Type B pancreatic cell (in vitro differentiated cells): ENCODE measurements around the gene FAM171A1. TPM values are rescaled to one million over a fixed set of nuclear protein-coding genes. Genes with fewer than 3 reads are reported as not detected.
"Not testable (repeated sequence)": the region's sequence is repeated elsewhere in the genome, so short reads cannot be mapped to it uniquely, and the experiment has no call there.

Experiments
- DNase-seq: peaks from one replicate; pipeline ENCODE4 v3.0.0; 2021; ENCODE audit warnings: mixed read lengths; ENCODE audit not compliant: unreplicated experiment; ENCODE audit errors: extremely low spot score
- H3K27ac Mint-ChIP-seq: 2 replicates; pipeline ENCODE4 v1.8.0; 2021; ENCODE audit warnings: mild to moderate bottlenecking, mixed read lengths
- H3K27me3 Mint-ChIP-seq: 2 replicates; pipeline ENCODE4 v1.8.0; 2021; ENCODE audit warnings: mixed read lengths
- H3K36me3 Mint-ChIP-seq: 2 replicates; pipeline ENCODE4 v1.8.0; 2021; ENCODE audit warnings: mixed read lengths
- H3K4me1 Mint-ChIP-seq: one replicate; pipeline ENCODE4 v1.8.0; 2021; ENCODE audit warnings: mixed read lengths; ENCODE audit not compliant: unreplicated experiment
- H3K4me3 Mint-ChIP-seq: 2 replicates; pipeline ENCODE4 v1.8.0; 2021; ENCODE audit warnings: mild to moderate bottlenecking, mixed read lengths
- H3K9me3 Mint-ChIP-seq: 2 replicates; pipeline ENCODE4 v1.8.0; 2021; ENCODE audit warnings: mixed read lengths
- total RNA-seq: library from RNA; stranded (reverse); gene quantifications from 2 replicates; pipeline ENCODE4 v1.2.1, GENCODE V29; 2021; ENCODE audit warnings: low replicate concordance
- TF ChIP-seq, protein P1 (sequence below): fragments of 200-600 bp; sonication (generic); conservative IDR thresholded peaks from 2 replicates; pipeline ENCODE4 v1.5.0; 2021; ENCODE audit warnings: antibody characterized with exemption, mild to moderate bottlenecking

The FAM171A1 gene
- total RNA-seq, 1 donor from 2014 or later, result 49.3 TPM

DNA sequence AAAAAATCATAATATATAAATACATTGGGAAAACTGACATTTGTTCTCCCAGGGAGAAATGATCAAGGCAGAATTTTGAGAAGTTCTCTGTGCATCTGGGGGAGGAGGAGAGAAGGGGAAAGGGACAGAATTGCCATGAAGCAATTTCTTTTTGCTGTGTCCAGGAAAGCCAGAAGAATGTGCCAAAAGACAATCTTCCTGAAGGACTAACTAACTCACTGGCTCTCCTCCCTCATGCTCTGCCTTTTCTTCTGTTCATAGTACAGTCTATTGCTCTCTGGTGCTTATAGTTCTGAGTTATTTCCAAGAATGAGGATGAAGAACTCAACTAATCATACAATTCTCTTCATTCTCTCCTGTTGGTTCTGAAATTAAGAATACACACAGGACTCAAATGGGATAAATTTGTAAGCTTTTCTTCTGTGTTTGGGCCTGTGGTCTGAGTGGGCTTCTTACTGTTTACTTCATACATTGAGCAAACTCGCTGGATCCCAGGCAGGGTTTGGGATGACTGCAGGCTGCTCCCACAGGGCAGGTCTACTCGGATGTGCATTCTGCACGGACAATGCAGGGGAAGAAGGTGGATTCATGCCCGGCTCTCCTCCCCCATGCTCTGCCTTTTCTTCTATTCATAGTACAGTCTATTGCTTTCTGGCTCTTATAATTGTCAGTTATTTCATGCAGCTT lies 22.2 kb upstream of the FAM171A1 start:
- no peaks in the 10 kb centered on the region for H3K4me1 Mint-ChIP-seq
- no peak for DNase-seq
- TF ChIP-seq, protein P1, sequence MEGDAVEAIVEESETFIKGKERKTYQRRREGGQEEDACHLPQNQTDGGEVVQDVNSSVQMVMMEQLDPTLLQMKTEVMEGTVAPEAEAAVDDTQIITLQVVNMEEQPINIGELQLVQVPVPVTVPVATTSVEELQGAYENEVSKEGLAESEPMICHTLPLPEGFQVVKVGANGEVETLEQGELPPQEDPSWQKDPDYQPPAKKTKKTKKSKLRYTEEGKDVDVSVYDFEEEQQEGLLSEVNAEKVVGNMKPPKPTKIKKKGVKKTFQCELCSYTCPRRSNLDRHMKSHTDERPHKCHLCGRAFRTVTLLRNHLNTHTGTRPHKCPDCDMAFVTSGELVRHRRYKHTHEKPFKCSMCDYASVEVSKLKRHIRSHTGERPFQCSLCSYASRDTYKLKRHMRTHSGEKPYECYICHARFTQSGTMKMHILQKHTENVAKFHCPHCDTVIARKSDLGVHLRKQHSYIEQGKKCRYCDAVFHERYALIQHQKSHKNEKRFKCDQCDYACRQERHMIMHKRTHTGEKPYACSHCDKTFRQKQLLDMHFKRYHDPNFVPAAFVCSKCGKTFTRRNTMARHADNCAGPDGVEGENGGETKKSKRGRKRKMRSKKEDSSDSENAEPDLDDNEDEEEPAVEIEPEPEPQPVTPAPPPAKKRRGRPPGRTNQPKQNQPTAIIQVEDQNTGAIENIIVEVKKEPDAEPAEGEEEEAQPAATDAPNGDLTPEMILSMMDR, result no peak
- no peak overlapping the region for H3K27ac Mint-ChIP-seq
- no peaks in the 10 kb centered on the region for H3K36me3 Mint-ChIP-seq
- no peak overlapping the region for H3K4me3 Mint-ChIP-seq
- no peaks in the 10 kb centered on the region for H3K27me3 Mint-ChIP-seq
- H3K9me3 Mint-ChIP-seq, result no peaks in the 10 kb centered on the region

DNA sequence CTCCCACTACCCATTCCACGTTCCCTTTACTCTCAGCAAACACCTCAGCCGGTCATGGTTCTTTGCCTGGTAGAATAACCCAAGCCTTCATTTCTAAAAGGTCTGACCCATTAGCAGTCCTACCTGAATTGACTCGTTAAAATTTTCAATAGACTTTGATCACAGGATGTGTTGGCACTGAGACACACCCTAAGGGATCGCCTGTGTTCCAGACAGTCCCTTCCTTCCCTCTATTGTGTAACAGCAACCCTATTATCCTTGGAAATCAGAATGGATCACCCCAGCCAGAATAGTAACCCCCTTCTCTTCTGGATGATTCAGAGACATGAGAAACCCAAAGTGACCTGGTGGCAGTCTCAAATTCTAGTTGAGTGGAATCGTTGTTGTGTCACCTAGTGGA lies 20.4 kb upstream of the FAM171A1 start:
- Mint-ChIP-seq H3K27me3 (peaks cover 6% of the 10 kb centered on the region), H3K9me3 (no peaks in the 10 kb centered on the region), H3K36me3 (no peaks in the 10 kb centered on the region), H3K4me3 (no peak overlapping the region), H3K27ac (no peak overlapping the region), H3K4me1 (peaks cover 8% of the 10 kb centered on the region)
- no peak for DNase-seq
- TF ChIP-seq, protein P1, result no peak

DNA sequence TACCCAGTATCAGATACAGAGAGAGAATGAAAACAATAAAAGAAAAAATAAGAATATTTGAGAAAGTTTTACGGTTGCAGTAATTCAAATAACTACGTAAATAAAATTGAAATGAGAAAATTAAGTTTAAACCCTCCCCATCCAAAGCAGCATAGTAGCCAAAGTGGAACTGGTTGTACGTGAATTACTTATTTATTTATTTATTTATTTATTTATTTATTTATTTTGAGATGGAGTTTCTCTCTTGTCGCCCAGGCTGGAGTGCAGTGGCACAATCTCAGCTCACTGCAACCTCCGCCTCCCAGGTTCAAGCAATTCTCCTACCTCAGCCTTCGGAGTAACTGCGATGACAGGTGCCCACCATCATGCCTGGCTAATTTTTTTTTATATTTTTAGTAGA lies 17.1 kb upstream of the FAM171A1 start:
- H3K36me3 Mint-ChIP-seq, H3K27me3 Mint-ChIP-seq, H3K27ac Mint-ChIP-seq, H3K4me3 Mint-ChIP-seq, H3K9me3 Mint-ChIP-seq, DNase-seq: not testable (repeated sequence)
- peaks cover 14% of the 10 kb centered on the region for H3K4me1 Mint-ChIP-seq

DNA sequence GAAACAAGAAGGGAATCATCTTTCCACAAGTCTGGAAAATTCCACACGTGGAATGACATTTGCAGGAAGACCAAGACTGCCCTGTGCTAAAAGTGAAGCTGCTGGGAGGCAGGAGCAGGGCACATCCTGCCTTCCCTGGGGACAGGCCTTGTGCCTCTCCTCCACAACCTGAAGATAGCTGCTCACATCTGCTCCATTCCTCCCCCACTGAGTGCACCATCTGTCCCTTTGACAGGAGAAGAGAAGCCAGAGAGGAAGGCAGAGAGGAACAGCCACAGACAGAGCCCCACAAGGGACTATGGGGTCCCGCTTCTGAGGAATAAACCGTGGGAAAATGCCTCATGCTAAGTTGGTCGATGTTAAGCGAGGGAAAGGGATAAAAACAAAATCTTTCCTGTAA lies 15.9 kb upstream of the FAM171A1 start:
- no peak overlapping the region for H3K27ac Mint-ChIP-seq

DNA sequence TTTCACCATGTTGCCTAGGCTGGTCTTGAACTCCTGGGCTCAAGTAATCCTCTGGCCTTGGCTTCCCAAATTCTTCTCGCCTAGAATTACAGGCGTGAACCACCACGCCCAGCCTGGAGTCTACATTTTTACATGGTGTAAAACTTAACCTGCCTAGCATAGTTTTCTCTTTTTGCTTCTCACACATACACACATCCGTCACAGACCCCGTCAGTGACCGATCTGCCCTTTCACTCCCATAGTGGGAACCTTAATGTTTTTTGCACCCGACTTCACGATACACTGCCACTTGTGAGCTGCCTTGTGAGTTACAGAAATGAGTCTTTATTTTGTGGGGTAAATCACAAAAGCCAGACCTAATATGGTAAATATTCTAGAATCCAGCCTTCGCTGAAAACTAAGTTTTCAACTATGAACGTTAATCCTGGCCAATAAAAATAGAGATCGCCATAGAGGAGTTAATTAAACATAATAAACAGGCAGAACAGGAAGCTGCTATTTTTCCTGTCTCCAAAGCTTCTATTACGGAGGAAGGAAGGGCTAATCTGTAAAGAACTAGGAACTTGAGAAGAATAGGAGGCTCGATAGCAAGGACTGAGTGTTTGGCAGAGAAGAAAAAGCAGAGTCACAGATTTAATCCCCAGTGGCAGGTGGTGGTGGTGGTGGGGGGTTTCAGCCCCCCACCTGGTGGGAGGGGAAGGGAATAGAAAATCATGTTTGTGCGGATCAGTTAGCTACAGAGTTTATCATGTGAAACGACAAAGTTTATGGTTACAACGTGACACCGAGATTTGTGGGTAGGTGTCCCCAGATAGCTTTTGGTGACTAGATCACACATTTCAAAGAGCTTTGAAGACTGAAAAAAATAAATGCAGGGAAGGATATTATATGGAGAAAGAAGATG lies 14.7 kb upstream of the FAM171A1 start:
- TF ChIP-seq, protein P1, result no peak
- H3K4me1 Mint-ChIP-seq, result peaks cover 20% of the 10 kb centered on the region
- peaks cover 8% of the 10 kb centered on the region for H3K27me3 Mint-ChIP-seq
- H3K9me3 Mint-ChIP-seq, result peaks cover 3% of the 10 kb centered on the region
- no peak for DNase-seq
- H3K4me3 Mint-ChIP-seq, result no peak overlapping the region
- H3K36me3 Mint-ChIP-seq, result no peaks in the 10 kb centered on the region
- H3K27ac Mint-ChIP-seq, result no peak overlapping the region

More for the DNA sequence above, 15.9 kb upstream of the FAM171A1 start:
- DNase-seq, result no peak
- Mint-ChIP-seq H3K4me3 (no peak overlapping the region), H3K27me3 (peaks cover 8% of the 10 kb centered on the region), H3K4me1 (peaks cover 14% of the 10 kb centered on the region), H3K9me3 (no peaks in the 10 kb centered on the region), H3K36me3 (no peaks in the 10 kb centered on the region)
- TF ChIP-seq, protein P1, result no peak

DNA sequence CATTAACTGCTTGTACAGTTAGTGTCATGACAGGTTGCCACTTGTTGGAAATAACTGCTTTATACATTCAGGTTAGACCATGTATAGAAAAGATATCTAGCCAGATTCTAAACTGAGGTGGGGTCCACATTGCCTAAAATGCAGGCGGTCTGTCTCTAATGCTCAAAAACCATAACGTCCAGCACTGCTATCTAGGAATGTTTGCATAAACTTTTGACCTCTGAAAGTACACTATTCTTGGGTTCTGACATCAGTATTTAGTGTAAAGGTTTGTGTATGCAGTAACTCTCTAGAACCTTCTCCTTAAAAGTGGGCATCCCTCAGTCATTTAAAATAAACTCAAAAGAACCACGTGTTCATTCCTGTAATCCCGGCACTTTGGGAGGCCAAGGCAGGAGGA lies 10.3 kb upstream of the FAM171A1 start:
- Mint-ChIP-seq H3K4me3 (no peak overlapping the region), H3K4me1 (peaks cover 12% of the 10 kb centered on the region), H3K9me3 (peaks cover 3% of the 10 kb centered on the region), H3K27me3 (peaks cover 3% of the 10 kb centered on the region), H3K27ac (no peak overlapping the region), H3K36me3 (no peaks in the 10 kb centered on the region)
- DNase-seq, result no peak
- TF ChIP-seq, protein P1, result no peak
